SKM-1 (cell line): Measurements from ENCODE around the gene ZNF598.
"Not testable (repeated sequence)": the region's sequence is repeated elsewhere in the genome, so short reads cannot be mapped to it uniquely, and the experiment has no call there.

ENCODE experiments used
- DNase-seq: peaks from one replicate; lab custom pipeline; 2025; ENCODE audit not compliant: unreplicated experiment; lab: John Stamatoyannopoulos, UW

ZNF598 gene

DNA sequence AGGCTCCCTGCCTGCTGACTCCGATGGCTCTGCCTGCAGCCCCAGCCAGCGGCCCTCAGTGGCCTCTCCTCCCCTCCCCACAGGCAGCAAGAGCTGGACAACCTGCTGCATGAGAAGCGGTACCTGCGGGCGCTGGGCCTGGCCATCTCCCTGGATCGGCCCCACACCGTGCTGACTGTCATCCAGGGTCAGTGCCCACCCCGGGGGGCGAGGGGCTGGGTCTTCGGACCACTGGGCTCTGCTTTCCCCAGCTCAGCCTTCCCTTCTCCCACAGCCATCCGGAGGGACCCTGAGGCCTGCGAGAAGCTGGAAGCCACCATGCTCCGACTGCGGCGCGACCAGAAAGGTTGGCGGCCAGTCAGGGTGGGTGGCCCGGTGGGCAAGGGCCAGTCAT is 31.7 kb downstream of the ZNF598 start:
- no peak for DNase-seq

DNA sequence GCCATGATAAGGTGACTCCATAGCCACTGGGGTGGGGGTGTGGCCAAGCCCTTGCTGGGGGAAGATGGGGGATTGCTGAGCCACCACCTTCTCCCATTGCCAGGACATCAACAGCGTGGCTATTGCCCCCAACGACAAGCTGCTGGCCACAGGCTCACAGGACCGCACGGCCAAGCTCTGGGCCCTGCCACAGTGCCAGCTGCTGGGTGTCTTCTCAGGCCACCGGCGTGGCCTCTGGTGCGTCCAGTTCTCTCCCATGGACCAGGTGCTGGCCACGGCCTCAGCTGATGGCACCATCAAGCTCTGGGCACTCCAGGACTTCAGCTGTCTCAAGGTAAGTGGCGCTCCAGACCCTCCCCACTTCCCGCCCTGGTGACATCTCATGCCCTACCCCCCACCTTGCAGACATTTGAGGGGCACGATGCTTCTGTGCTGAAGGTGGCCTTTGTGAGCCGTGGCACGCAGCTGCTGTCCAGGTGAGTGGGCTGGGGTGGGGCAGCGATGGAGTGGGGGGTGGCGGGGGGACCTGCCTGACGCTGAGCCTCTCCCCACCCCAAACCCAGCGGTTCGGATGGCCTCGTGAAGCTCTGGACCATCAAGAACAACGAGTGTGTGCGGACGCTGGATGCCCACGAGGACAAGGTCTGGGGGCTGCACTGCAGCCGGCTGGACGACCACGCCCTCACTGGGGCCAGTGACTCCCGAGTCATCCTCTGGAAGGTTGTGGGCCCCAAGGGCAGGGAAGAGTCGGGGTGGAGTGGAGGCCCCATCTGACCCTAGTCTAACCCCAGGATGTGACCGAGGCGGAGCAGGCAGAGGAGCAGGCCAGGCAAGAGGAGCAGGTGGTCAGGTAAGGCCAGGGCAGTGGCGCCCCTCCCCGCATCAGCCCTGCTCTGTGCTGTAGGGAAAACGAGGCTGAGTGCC is 32.4 kb downstream of the ZNF598 start:
- no peak for DNase-seq

DNA sequence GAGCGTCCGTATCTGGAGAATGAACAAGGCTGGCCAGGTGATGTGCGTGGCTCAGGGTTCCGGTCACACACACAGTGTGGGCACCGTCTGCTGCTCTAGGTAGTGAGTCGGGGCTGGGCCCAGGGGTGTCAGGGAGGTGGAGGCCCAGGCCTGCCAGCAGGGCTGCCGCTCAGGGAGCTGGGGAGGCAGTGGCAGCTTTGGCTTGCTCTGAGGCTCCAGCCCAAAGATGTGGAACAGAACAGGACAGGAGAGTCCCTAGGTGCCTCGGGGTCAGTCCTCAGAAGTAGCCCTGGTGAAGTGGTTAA is 33.5 kb downstream of the ZNF598 start:
- no peak for DNase-seq

DNA sequence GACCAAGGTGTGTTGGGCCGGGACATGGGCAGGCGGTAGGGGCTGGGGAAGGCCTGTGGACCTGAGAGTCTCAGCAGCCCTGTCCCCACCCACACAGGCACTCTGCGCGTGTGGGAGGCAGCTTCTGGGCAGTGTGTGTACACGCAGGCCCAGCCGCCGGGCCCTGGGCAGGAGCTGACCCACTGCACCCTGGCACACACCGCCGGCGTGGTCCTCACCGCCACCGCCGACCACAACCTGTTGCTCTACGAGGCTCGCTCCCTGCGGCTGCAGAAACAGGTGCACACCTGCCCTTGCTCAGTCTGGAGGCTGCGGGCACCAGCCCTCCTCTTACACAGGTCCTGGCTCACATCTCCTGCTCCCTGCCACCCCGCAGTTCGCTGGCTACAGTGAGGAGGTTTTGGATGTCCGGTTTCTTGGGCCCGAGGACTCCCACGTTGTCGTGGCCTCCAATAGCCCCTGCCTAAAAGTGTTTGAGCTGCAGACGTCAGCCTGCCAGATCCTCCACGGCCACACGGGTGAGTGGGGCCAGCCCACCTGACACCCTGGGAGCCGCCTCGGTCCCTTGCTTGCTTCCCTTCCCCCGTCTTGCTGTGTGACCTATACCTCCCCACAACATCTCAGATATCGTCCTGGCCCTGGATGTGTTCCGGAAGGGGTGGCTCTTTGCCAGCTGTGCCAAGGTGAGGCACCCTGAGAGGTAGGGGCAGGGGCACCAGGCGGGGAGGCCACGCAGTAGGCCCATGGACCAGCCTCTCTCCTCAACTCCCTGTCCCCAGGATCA is 34.0 kb downstream of the ZNF598 start:
- no peak for DNase-seq

DNA sequence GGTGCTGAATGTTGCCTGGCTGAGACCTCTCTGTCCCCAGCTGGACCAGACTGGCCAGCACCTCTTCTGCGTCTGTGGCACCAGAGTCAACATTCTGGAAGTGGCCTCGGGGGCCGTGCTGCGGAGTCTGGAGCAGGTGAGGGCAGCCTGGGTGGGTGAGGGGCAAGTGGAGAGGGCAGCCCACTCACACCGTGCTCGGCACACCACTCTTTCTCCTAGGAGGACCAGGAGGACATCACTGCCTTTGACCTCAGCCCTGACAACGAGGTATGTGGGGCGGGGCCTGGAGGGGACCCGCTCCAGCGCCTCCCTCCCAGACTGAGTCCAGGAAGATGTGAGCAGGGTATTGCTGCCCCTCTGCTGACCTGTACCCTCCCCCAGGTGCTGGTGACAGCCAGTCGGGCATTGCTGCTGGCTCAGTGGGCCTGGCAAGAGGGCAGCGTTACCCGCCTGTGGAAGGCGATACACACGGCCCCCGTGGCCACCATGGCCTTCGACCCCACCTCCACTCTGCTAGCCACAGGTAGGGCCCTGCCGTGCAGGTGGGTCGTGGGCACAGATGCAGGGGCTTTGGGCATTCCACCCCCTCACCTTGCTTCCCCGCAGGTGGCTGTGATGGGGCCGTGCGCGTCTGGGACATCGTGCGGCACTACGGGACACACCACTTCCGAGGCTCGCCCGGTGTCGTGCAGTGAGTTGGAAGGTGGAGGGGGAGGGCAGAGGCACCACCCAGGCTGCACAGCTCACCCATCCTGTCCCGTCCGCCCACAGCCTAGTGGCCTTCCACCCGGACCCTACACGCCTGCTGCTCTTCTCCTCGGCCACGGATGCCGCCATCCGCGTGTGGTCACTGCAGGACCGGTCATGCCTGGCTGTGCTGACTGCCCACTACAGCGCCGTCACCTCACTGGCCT is 35.2 kb downstream of the ZNF598 start:
- no peak for DNase-seq

DNA sequence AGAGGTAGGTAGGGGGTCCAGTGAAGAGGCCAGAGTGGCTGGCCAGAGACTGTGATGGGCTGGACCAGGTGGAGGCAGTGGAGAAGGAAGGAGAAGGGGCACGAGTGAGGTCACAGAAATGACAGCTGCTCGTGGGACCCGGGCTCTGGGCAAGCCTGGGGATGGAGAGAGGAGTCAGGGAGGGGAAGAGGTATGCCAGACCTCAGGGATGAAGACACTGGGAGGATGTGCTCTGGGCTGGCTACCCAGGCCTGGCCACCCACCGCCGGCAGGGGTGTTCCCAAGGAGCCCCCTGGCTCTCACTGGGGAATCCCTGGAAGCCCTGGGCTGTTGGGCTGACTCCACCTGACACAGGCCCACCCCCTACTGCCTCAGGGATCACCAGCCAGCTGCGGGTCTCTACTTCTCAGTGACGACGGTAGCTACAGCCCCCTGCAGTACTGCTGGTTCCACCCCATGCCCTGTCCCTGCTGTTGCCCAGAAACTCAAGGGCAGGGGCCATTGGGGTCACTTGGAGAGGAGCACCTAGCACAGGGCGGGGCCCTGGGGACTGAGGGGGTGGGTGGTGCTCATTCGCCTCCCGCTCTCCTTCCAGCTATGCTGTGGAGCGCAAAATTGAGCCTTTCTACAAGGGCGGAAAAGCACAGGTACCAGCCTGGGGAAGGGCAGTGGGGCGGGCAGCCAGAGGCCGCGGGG is 36.0 kb downstream of the ZNF598 start:
- no peak for DNase-seq

DNA sequence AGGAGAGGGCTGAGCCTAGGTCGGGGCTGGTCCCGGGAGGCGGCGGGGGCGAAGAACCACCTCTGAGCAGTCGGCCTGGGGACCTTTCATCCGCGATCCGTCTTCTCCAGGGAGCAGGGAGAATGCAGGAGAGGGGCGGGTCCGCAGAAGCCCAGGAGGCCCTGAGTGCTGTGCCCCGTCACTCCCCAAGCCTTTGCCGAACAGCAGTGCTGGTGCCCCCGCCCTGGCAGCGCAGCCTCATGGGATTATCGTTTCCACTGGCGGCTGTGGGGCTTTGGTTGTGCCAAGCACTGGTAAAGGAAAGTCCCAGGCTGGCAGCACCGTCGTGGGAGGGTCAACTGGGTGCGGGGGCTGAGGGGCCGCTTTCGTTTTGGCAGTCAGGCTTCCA is 37.1 kb downstream of the ZNF598 start:
- DNase-seq: no peak

DNA sequence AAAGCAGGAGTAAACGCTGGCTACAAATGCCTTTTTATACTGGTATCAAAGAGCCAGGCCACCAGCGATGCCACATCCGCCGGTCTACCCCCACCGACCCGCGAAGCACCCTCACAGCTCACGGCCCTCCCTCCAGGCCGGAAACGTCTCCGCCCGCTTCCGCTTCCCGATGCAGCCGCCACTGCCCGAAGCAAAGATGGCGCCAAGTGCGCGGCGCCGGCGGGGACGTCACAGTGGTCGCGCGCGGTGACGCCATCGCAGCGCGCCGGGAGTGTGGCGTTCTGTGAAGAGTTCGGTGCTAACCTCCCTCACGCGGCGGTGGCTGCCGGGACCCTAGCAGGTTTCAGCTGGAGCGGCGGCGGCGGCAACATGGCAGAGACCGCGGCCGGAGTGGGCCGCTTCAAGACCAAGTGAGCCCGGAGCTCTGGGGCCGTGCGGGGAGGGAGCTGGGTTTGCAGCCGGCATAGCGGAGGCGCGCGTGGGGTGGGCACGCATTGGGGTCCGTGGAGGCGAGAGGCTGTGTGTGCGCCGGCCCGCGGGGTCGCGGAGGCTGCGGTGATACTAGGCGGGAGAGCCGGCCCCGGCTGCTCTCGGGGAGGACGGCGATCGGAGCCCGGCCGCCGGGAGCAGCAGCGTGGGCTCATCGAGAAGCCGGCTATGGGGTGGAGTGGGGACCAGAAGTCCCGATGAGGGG is 37.7 kb downstream of the ZNF598 start, which contains the start of gene TBL3:
Gene TBL3, plus strand, starts transcription at position 258 of the 694 bp plus-strand sequence. Its CDS starts 112 bp downstream, at position 370.
- peak; percentile 88 for DNase-seq

- no peak for DNase-seq
These were observed 41.3 kb downstream of the ZNF598 start for GRCh38 chr16:1968146-1968953.

GRCh38 chr16:1966460-1966859 is 43.2 kb downstream of the ZNF598 start, which contains the start of gene RNF151:
RNF151 (plus strand) TSS chr16:1966856; CDS start chr16:1966882, 26 bp downstream.
- no peak for DNase-seq

- no peak for DNase-seq
These were observed 44.1 kb downstream of the ZNF598 start for GRCh38 chr16:1965396-1966001.

DNA sequence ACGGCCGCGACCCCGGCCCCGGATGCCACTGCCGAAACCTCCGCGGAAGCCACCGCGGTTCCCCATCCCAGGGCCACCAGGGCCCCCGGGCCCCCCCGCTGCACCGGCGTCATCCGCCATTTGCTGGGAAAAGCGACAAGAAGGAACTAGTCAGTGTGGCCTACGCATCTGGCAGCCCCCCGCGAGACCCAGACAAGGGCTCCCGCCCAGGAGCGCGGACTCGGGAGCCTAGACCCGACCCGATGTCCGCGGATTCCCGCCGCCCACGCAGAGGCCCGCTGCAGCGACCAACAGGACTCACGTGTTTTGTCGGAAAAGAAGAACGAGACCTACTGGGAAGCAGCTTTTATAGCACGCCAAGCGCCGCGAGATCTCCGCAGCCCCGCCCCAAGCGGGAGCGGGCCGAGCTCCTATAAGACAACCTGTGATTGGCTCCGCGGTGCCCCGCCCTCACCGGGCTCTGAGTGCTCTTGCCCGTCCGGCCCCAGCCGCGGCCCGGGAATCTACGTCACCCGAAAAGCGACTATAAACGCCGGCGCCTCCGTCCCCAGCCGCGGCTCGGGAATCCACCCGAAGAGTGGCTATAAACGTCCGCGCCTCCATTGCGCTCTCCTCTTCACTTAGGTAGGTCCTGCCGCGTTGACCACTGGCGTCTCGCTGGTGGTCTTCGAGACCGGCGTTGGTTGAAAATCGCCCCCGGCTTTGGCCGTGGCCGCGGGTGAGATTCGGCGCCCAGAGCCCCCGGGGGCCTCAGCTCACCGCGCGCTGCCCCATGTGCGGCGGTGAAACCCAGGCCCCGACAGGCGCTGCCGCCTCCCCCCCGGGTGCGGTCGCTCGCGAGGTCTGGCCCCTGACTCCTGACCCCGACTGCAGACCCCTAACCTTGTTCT is 44.9 kb downstream of the ZNF598 start, which contains the start of gene RPS2:
Gene RPS2, minus strand, starts transcription at position 321 of the 890 bp plus-strand sequence. Its CDS starts 201 bp downstream, at position 120.
- peak; percentile 93 for DNase-seq

DNA sequence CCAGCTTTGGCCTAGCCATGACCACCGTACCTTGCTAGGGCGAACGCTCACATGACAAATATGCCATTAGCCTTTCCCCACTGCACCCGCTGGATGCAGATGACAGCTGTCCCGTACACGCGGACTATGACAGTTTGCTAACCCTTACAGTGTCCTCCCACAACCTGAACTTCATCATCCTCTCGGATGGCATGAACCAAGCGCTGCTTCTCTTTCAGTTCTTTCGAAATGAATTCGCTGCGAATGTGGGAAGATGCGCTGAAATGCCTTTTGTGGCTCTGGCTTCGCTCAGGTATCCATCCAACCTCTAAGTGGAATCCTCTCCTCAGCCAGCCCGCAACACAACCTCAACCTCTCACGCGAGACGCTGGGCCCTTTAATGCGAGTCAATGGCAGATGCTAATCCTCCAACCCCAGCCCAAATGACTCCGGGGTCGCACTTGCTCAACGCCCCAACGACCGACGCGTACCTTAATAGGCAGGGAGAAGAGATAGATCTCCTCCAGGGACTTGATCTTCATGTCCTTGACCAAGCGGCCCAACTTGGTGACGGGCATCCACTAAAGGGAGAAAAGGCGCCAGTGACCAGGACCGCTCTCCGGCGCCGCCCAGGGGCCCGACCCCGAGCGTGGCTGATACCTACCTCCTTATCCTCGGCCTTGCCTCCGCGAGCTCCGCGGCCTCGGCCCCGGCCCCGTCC is 45.7 kb downstream of the ZNF598 start:
- DNase-seq: no peak

- not testable (repeated sequence) for DNase-seq
These were observed 47.2 kb downstream of the ZNF598 start for GRCh38 chr16:1962161-1963153.

DNA sequence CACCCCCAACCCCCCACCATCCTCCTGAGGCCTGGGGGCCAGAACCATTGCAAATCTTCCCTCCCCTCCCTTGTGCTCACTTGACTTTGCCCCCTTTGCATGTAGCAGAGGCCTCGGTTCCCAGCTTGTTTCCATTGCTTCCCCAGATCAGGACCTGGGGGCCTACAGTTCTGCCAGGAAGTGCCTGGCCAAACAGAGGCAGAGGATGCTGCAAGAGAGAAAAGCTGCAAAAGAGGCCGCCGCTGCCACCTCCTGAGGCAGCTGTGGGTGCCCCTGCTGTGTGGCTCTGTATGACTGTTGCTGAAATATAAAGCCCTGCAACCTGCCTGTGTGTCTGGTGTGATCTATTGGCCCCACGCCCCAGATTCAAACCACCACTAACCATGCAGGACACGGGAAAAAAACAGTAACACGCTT is 48.0 kb downstream of the ZNF598 start:
- no peak for DNase-seq
